ENCODE results near the gene SPTBN4.
"Not testable (repeated sequence)": the region's sequence is repeated elsewhere in the genome, so short reads cannot be mapped to it uniquely, and the experiment has no call there.

The SPTBN4 gene

DNA sequence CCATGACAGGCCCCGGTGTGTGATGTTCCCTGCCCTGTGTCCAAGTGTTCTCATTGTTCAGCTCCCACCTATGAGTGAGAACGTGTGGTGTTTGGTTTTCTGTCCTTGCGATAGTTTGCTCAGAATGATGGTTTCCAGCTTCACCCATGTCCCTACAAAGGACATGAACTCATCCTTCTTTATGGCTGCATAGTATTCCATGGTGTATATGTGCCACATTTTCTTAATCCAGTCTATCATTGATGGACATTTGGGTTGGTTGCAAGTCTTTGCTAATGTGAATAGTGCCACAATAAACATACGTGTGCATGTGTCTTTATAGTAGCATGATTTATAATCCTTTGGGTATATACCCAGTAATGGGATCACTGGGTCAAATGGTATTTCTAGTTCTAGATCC, 80.4 kb downstream of the SPTBN4 start:
- H3K4me1 ChIP-seq (ENCODE audit: control extremely low read depth in 1 of 4, control insufficient read depth in 4 of 4, insufficient read depth in 4 of 4, low read length in 3 of 4); DNase-seq; H3K4me3 ChIP-seq (ENCODE audit: control insufficient read depth in 1 of 7, extremely low read depth in 1 of 7, insufficient read depth in 4 of 7, low read depth in 2 of 7, low read length in 6 of 7); H3K36me3 ChIP-seq (ENCODE audit: control insufficient read depth in 4 of 4, insufficient read depth in 4 of 4, low read length in 3 of 4); H3K9me3 ChIP-seq (ENCODE audit: control extremely low read depth in 1 of 5, control insufficient read depth in 4 of 5, insufficient read depth in 2 of 5, low read depth in 1 of 5, low read length in 4 of 5); POLR2A ChIA-PET; H3K27ac ChIP-seq (ENCODE audit: insufficient read depth in 1 of 2, low read depth in 1 of 2, low read length in 2 of 2, poor library complexity in 1 of 2, severe bottlenecking in 2 of 2): not testable (repeated sequence)
- WGBS (ENCODE audit: insufficient coverage): no CpG with 5 or more reads among the region's 4 CpGs
- H3K27me3 ChIP-seq (replicated peaks in 2 of 5; ENCODE audit: control insufficient read depth in 4 of 5, insufficient read depth in 5 of 5, low read length in 4 of 5): peaks cover 2 to 15% (median 12%) of the 10 kb centered on the region in 5 experiments
- CTCF ChIA-PET: interaction anchor here (0.5 to 4.5 kb wide), 2 partner anchors 54 to 318 kb away, joined by 4 to 57 read pairs; partner anchors contain the start of gene LTBP4

DNA sequence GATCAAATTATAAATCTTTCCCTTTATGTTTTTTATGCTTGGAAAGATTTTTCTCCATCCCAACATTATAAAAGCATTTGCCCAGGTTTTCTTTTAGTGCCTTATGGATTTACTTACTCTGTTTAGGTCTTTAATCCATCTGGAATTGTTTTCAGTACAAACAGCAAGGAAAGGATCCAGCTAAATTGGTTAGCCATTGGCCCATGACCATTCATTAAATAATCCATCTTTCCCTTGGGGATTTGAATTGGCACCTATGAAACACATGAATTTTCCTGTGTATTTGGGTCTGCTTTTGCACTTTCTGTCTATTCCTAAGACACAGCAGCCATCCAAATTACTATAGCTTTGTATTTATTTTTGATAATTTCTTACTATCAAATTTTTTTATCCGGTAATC, 81.0 kb downstream of the SPTBN4 start:
- H3K36me3 ChIP-seq (ENCODE audit: control insufficient read depth in 4 of 4, insufficient read depth in 4 of 4, low read length in 3 of 4): no peaks in the 10 kb centered on the region
- peaks cover 0 to 7% (median 0%) of the 10 kb centered on the region in 5 experiments for H3K9me3 ChIP-seq (ENCODE audit: control extremely low read depth in 1 of 5, control insufficient read depth in 4 of 5, insufficient read depth in 2 of 5, low read depth in 1 of 5, low read length in 4 of 5)
- POLR2A ChIA-PET: no interaction called here
- H3K27ac ChIP-seq (ENCODE audit: insufficient read depth in 1 of 2, low read depth in 1 of 2, low read length in 2 of 2, poor library complexity in 1 of 2, severe bottlenecking in 2 of 2): no peak overlapping the region
- DNase-seq: no peak
- peaks cover 0 to 3% (median 1%) of the 10 kb centered on the region in 4 experiments for H3K4me1 ChIP-seq (ENCODE audit: control extremely low read depth in 1 of 4, control insufficient read depth in 4 of 4, insufficient read depth in 4 of 4, low read length in 3 of 4)
- no peak overlapping the region for H3K4me3 ChIP-seq (ENCODE audit: control insufficient read depth in 1 of 7, extremely low read depth in 1 of 7, insufficient read depth in 4 of 7, low read depth in 2 of 7, low read length in 6 of 7)
- CTCF ChIA-PET: interaction anchor here (0.8 to 4.5 kb wide), 7 partner anchors 13 to 87 kb away, joined by 3 to 57 read pairs (median 4); partner anchors contain the start of gene LTBP4
- no CpG with 5 or more reads among the region's 1 CpG for WGBS (ENCODE audit: insufficient coverage)
- peaks cover 2 to 19% (median 13%) of the 10 kb centered on the region in 5 experiments for H3K27me3 ChIP-seq (replicated peaks in 2 of 5; ENCODE audit: control insufficient read depth in 4 of 5, insufficient read depth in 5 of 5, low read length in 4 of 5)

DNA sequence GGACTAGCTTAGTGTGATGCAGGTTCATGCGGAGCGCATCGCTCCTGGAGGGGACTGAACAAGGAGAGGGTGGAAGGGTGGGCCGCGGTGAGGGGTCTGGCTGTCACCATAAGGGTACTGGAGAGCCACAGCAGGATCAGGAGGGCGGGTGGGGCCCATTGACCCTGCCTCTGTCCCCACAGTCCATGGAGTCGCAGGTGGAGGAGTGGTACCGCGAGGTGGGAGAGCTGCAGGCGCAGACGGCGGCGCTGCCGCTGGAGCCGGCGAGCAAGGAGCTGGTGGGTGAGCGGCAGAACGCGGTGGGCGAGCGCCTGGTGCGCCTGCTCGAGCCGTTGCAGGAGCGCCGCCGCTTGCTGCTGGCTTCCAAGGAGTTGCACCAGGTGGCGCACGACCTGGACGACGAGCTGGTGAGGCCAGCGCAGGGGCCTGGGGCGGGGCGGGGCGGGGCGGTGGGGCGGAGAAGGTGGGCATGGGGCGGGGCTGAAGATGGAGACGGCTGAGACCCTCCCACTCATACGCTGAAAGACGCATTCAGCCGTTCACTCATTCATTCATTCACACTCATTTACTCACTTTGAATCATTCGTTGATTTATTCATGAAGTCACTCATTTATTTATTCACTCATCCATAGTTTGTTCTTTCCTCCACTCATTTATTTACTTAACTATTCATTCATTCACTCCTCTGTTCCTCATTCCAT, 82.4 kb downstream of the SPTBN4 start:
- H3K9me3 ChIP-seq (ENCODE audit: control extremely low read depth in 1 of 5, control insufficient read depth in 4 of 5, insufficient read depth in 2 of 5, low read depth in 1 of 5, low read length in 4 of 5): peaks cover 0 to 7% (median 0%) of the 10 kb centered on the region in 5 experiments
- CTCF ChIA-PET: interaction anchor here (0.8 to 4.5 kb wide), 14 partner anchors 11 to 86 kb away, joined by 3 to 57 read pairs (median 4); partner anchors contain the start of gene LTBP4
- H3K36me3 ChIP-seq (ENCODE audit: control insufficient read depth in 4 of 4, insufficient read depth in 4 of 4, low read length in 3 of 4): no peaks in the 10 kb centered on the region
- H3K27me3 ChIP-seq (replicated peaks in 2 of 5; ENCODE audit: control insufficient read depth in 4 of 5, insufficient read depth in 5 of 5, low read length in 4 of 5): peaks cover 2 to 33% (median 14%) of the 10 kb centered on the region in 5 experiments
- peak overlapping the region in 1 of 7 experiments; percentile 23 for H3K4me3 ChIP-seq (ENCODE audit: control insufficient read depth in 1 of 7, extremely low read depth in 1 of 7, insufficient read depth in 4 of 7, low read depth in 2 of 7, low read length in 6 of 7)
- no peak overlapping the region for H3K27ac ChIP-seq (ENCODE audit: insufficient read depth in 1 of 2, low read depth in 1 of 2, low read length in 2 of 2, poor library complexity in 1 of 2, severe bottlenecking in 2 of 2)
- POLR2A ChIA-PET: interaction anchor here (0.5 kb wide), 1 partner anchor 1523 kb away, joined by 3 read pairs; no protein-coding TSS in a partner anchor
- peaks cover 0 to 7% (median 4%) of the 10 kb centered on the region in 4 experiments for H3K4me1 ChIP-seq (ENCODE audit: control extremely low read depth in 1 of 4, control insufficient read depth in 4 of 4, insufficient read depth in 4 of 4, low read length in 3 of 4)
- WGBS (ENCODE audit: insufficient coverage): 10% methylated on average over 35 of the region's 43 CpGs
- peak; percentile 86 to 88 (median 88) for DNase-seq

DNA sequence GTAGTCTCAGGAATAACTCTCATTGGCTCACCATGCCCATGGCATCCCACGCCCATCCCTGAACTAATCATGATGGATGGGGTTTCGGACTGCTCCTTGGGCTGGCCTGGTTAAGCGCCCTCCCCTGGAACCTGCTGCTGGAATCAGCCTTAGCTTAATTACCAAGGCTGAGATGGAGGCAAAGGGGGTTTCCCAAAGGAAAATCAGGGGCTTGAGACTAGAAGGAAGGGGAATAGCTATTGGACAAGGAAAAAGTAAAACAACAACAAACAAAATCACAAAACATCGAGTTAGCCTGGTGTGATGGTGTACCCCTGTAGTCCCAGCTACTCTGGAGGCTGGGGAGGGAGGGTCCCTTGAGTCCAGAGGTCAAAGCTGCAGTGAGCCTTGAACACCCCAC, 84.2 kb downstream of the SPTBN4 start:
- peaks cover 2 to 50% (median 18%) of the 10 kb centered on the region in 5 experiments for H3K27me3 ChIP-seq (replicated peaks in 2 of 5; ENCODE audit: control insufficient read depth in 4 of 5, insufficient read depth in 5 of 5, low read length in 4 of 5)
- ChIA-PET CTCF (interaction anchor here (0.9 to 4.5 kb wide), 6 partner anchors 9 to 86 kb away, joined by 3 to 57 read pairs (median 3); partner anchors contain the start of gene LTBP4), POLR2A (no interaction called here)
- WGBS (ENCODE audit: insufficient coverage): 100% methylated on average over 4 of the region's 4 CpGs
- H3K4me3 ChIP-seq (ENCODE audit: control insufficient read depth in 1 of 7, extremely low read depth in 1 of 7, insufficient read depth in 4 of 7, low read depth in 2 of 7, low read length in 6 of 7): no peak overlapping the region
- no peaks in the 10 kb centered on the region for H3K36me3 ChIP-seq (ENCODE audit: control insufficient read depth in 4 of 4, insufficient read depth in 4 of 4, low read length in 3 of 4)
- DNase-seq: no peak
- peaks cover 0 to 7% (median 0%) of the 10 kb centered on the region in 5 experiments for H3K9me3 ChIP-seq (ENCODE audit: control extremely low read depth in 1 of 5, control insufficient read depth in 4 of 5, insufficient read depth in 2 of 5, low read depth in 1 of 5, low read length in 4 of 5)
- H3K27ac ChIP-seq (ENCODE audit: insufficient read depth in 1 of 2, low read depth in 1 of 2, low read length in 2 of 2, poor library complexity in 1 of 2, severe bottlenecking in 2 of 2): no peak overlapping the region
- peaks cover 0 to 9% (median 7%) of the 10 kb centered on the region in 4 experiments for H3K4me1 ChIP-seq (ENCODE audit: control extremely low read depth in 1 of 4, control insufficient read depth in 4 of 4, insufficient read depth in 4 of 4, low read length in 3 of 4)

DNA sequence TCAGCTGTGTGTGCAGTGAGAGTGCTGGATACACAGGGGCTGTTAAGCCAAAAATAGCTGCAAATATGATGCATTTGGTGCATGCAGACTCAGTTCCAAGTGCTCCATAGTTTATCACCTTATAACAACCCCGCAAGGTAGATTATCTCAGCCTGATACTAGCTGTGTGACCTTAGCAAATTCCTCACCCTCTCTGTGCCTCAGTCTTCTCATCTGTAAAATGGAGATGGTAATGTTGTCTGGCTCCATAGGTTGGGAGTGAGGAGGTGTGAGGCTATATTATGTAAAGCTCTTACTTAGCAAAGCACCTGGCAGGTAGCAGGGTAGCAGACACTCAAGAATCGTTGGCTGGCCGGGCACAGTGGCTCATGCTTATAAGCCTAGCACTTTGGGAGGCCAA, 86.0 kb downstream of the SPTBN4 start:
- Histone ChIP-seq H3K4me1 (ENCODE audit: control extremely low read depth in 1 of 4, control insufficient read depth in 4 of 4, insufficient read depth in 4 of 4, low read length in 3 of 4) (peaks cover 0 to 9% (median 7%) of the 10 kb centered on the region in 4 experiments), H3K36me3 (ENCODE audit: control insufficient read depth in 4 of 4, insufficient read depth in 4 of 4, low read length in 3 of 4) (no peaks in the 10 kb centered on the region), H3K27me3 (replicated peaks in 2 of 5; ENCODE audit: control insufficient read depth in 4 of 5, insufficient read depth in 5 of 5, low read length in 4 of 5) (peaks cover 0 to 57% (median 22%) of the 10 kb centered on the region in 5 experiments), H3K9me3 (ENCODE audit: control extremely low read depth in 1 of 5, control insufficient read depth in 4 of 5, insufficient read depth in 2 of 5, low read depth in 1 of 5, low read length in 4 of 5) (no peaks in the 10 kb centered on the region), H3K27ac (ENCODE audit: insufficient read depth in 1 of 2, low read depth in 1 of 2, low read length in 2 of 2, poor library complexity in 1 of 2, severe bottlenecking in 2 of 2) (no peak overlapping the region), H3K4me3 (ENCODE audit: control insufficient read depth in 1 of 7, extremely low read depth in 1 of 7, insufficient read depth in 4 of 7, low read depth in 2 of 7, low read length in 6 of 7) (no peak overlapping the region)
- no peak for DNase-seq
- POLR2A ChIA-PET: no interaction called here
- CTCF ChIA-PET: interaction anchor here (1.4 to 1.6 kb wide), 3 partner anchors 18 to 51 kb away, joined by 3 to 4 read pairs (median 4); no protein-coding TSS in a partner anchor
- 82% methylated on average over 2 of the region's 3 CpGs for WGBS (ENCODE audit: insufficient coverage)

DNA sequence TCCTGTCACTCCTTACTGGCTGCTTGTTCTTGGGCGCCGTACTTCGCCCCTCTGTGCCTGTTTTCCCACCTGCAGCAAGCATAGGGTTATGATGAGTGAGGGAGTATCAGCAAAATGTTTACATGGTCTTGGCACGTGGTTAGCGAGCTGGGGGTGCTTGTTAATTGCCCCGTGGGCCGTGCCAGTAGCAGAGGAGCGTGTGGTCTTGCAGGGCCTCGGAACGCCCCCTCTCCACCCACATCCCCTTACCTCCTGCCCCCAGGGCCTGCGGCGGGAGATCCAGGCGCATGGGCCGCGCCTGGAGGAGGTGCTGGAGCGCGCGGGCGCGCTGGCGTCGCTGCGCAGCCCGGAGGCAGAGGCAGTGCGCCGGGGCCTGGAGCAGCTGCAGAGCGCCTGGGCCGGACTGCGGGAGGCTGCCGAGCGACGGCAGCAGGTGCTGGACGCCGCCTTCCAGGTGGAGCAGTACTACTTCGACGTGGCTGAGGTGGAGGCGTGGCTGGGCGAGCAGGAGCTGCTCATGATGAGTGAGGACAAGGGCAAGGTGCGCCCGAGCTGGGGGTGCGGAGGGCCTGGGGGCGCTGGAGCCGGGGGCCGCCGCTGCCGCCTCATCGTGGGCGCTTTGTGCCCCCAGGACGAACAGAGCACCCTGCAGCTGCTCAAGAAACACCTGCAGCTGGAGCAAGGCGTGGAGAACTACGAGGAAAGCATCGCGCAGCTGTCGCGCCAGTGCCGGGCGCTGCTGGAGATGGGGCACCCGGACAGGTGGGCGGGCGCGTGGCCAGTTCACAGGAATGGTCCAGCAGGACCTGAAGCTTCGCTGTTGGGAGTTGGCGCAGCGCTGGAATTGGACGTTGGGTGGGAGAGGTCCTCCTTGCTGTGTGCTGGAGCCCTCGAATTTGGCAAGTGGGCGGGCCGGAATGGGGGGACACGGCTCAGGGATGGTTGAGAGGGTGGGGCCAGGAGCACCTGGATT, 87.4 kb downstream of the SPTBN4 start:
- no peak overlapping the region for H3K27ac ChIP-seq (ENCODE audit: insufficient read depth in 1 of 2, low read depth in 1 of 2, low read length in 2 of 2, poor library complexity in 1 of 2, severe bottlenecking in 2 of 2)
- peak in 2 of 3 donors; percentile 34 to 47 for DNase-seq
- H3K9me3 ChIP-seq (ENCODE audit: control extremely low read depth in 1 of 5, control insufficient read depth in 4 of 5, insufficient read depth in 2 of 5, low read depth in 1 of 5, low read length in 4 of 5): no peaks in the 10 kb centered on the region
- peaks cover 0 to 53% (median 20%) of the 10 kb centered on the region in 5 experiments for H3K27me3 ChIP-seq (replicated peaks in 2 of 5; ENCODE audit: control insufficient read depth in 4 of 5, insufficient read depth in 5 of 5, low read length in 4 of 5)
- no peak overlapping the region for H3K4me3 ChIP-seq (ENCODE audit: control insufficient read depth in 1 of 7, extremely low read depth in 1 of 7, insufficient read depth in 4 of 7, low read depth in 2 of 7, low read length in 6 of 7)
- H3K4me1 ChIP-seq (ENCODE audit: control extremely low read depth in 1 of 4, control insufficient read depth in 4 of 4, insufficient read depth in 4 of 4, low read length in 3 of 4): peaks cover 0 to 7% (median 5%) of the 10 kb centered on the region in 4 experiments
- CTCF ChIA-PET: interaction anchor here (1.1 to 1.5 kb wide), 5 partner anchors 14 to 50 kb away, joined by 3 to 4 read pairs (median 3); partner anchors contain the start of gene LTBP4
- WGBS (ENCODE audit: insufficient coverage): 10% methylated on average over 58 of the region's 69 CpGs
- POLR2A ChIA-PET: no interaction called here
- no peaks in the 10 kb centered on the region for H3K36me3 ChIP-seq (ENCODE audit: control insufficient read depth in 4 of 4, insufficient read depth in 4 of 4, low read length in 3 of 4)

Measured in common myeloid progenitor, CD34-positive (primary cell).